COLO668 (cell line): ENCODE data around the gene GPATCH4.
"Not testable (repeated sequence)": the region's sequence is repeated elsewhere in the genome, so short reads cannot be mapped to it uniquely, and the experiment has no call there.

ENCODE experiments used
- DNase-seq: peaks from one replicate; lab custom pipeline; 2025; ENCODE audit not compliant: unreplicated experiment; lab: John Stamatoyannopoulos, UW

GPATCH4 gene

GRCh38 chr1:156581661-156582387 is 19.5 kb downstream of the GPATCH4 start:
- DNase-seq, result no peak

DNA sequence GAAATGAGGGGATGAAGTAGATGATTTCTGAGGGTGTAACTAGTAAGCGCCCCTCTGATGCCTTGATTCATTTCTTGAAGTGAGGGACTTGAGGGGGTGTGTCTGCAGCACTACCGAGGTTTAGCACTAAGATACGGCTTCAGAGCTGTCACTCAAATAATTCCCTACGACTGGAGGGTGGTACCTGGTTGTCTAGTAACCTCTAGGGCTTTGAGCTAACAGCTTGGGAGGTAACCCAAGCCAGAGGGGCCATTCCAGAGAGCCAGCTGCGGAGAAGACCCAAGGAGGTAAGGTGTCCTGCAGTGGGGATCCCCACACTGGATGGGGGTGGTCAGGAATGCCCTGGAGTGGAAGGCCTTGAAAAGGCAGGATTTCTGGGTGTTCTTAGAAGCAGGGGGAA is 21.8 kb downstream of the GPATCH4 start, which contains the start of gene TTC24:
Gene TTC24, plus strand, starts transcription at position 252 of the 400 bp plus-strand sequence. CDS start 1,642 bp downstream, outside the sequence.
- DNase-seq, result no peak

- no peak for DNase-seq
Observed at GRCh38 chr1:156578055-156578454, 23.2 kb downstream of the GPATCH4 start.

DNA sequence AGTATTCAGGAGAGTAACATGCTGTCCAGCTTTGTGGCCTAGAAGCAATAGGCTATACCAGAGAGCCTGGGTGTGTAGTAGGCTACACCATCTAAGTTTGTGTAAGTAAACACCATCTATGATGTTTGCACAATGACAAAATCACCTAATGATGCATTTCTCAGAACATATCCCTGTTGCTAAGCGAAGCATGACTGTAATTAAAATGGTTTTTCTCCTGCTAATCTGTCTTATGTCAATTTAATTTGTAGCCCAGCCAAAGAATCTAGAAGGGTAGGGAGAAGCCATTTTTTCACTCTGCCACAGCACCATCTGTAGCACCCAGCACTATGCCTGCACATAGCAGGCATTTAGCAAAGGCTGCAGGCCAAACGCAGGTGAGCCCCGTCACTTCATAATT is 23.7 kb downstream of the GPATCH4 start:
- DNase-seq, result no peak

DNA sequence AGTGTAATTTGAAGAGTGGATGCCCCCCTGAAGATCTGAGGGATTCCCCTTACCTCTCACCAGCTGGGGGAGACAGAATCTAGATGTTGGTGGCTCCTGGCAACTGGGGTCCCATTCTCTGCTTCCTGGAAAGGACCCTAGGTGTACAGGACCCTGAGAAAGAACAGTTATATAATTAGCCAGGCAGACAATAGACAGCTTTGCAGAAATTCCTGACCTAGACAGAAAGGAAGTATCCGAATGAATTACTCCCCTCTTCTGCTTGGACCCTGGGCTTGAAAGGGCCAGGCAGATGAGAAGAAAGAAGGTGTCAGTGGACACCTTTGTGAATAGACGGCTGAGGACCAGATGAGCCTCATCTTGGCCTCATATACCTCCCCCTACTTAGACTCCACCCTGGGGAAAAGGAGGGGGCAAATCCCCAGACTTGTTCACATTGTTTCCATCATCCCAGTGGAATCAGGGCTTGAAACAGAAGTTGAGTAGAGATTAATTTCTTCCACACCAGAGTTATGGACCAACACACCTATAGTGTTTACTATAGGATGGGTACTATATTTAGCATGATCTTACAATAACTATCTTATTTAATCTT is 27.1 kb downstream of the GPATCH4 start:
- DNase-seq, result no peak

DNA sequence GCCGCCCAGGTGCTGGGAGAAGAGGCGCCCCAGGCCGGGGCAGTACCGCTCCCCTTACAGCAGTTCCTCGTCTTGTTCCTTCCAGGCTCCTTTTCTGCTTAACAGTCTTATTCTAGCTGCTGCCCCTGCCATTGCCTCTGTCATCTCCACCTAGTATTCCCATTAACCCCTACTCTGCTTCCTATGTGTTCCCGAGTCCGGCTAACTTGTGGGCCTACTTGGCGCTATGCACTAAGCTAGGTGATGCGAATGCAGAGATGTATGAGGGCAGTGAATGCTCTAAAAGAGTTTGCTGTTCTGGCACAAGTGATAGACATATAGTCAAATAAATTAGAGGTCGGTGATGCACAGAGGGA is 28.6 kb downstream of the GPATCH4 start:
- DNase-seq, result no peak

GRCh38 chr1:156571919-156572662 is 29.2 kb downstream of the GPATCH4 start, which contains the start of gene IQGAP3:
TSS of gene IQGAP3 (minus strand) at chr1:156572565. CDS start at chr1:156572529, 36 bp downstream.
- DNase-seq, result peak; percentile 92

GRCh38 chr1:156571261-156571852 is 29.9 kb downstream of the GPATCH4 start:
- DNase-seq, result no peak

DNA sequence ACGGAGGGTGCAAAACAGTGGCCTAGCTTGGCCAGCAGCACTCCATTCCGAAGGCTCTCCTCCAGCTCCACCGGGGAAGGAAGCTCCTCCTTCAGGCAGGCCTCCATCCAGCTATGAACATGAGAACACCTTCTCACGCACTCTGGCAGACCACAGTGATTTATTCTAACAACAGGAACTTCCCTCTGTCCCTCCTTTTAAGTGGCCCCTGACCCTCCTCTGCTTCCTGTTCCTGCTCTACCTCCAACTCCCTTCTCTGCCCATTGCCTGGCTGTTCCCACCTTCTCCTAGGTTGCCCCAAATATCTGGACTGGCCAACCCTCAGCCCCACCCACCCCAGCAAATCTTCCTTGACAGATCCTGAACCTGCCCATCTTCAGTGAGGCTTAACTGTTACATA is 34.8 kb downstream of the GPATCH4 start:
- DNase-seq, result no peak

GRCh38 chr1:156565519-156565918 is 35.8 kb downstream of the GPATCH4 start:
- DNase-seq, result no peak

DNA sequence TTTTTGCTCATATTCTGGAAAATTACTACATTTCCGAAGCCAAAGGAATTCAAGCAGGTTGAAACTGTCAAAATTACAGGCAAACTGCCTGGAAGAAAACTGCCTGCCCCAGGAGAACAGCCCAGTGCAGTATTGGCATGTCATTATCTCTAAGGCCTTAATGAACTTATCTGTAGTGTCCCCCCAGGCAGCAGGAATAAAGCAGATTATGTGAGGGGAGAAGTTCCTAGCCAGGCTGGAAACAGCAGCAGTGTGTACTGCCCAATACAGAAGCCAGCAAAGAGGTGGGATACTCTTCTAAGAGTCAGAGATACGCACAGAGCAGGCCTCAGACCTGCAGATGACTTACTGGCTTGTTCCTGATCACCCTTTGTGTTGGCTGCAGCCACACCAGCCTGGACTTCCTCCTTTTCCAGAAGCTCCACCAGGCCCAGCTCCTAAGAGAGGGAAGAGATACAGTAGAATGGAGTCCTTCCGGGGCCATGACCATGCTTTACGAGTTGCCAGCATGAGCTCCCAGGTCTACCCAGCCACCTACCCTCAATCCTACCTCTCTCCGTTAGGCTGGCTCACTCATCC is 40.6 kb downstream of the GPATCH4 start:
- no peak for DNase-seq

DNA sequence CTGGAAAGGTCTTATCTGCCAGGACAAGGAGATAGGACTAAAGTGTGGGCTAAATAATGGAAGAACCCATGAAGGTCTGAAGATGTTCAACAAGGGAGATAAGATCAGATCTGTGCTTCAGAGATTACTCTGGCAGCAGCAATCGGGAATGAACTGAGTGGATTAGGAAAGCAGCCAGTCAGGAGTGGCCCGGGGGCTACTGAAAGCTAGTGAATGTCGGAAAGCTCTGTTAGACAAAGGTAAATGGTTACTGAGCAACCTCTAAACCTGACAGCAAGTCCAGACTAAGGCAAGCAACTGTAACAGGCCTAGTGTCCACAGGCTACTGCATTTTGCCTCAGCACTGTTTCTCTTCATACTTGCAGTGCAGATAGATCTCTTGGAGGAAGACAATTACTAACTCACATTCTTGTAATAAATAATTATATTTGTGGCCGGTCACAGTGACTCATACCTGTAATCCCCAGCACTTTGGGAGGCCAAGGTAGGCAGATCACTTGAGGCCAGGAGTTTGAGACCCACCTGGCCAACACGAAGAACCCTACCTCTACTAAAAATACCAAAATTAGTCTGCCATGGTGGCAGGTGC is 41.4 kb downstream of the GPATCH4 start:
- DNase-seq, result no peak

- DNase-seq, result no peak
Observed at GRCh38 chr1:156559086-156559796, 42.0 kb downstream of the GPATCH4 start.

DNA sequence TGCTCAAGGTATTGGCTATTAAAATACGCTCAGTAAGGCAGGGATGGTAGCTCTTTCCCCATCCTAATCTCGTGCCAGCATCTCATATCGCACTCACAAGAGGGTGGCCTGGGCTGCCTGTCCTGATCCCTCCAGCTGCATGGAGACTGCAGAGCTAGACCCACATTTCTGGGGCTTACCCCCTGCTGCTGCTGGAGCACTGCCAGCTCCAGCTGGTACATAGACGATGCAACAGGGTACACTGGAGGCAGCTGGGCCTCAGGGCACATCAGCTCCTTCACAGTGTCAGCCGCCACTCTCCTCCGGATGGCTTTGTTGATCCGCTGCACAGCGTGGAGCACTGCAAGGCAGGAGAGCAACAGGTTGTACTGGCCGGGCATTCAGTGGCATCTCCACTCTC is 44.9 kb downstream of the GPATCH4 start:
- DNase-seq, result peak; percentile 86

- DNase-seq, result no peak
Observed at GRCh38 chr1:156555715-156556114, 45.6 kb downstream of the GPATCH4 start.

DNA sequence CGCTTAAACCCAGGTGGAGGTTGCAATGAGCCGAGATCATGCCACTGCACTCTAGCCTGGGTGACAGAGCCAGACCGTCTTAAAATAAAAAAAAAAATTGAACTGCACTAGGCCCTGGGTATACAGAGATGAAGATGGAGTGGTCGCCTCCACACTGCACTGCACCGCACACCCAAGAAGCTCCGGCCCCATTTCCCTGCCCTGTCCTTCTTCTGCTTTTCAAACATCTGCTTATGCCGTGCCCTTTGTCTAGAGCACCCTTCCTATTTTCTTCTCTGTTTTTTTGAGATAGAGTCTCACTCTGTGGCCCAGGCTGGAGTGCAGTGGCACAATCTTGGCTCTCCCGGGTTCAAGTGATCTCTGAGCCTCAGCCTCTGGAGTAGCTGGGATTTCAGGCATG is 46.3 kb downstream of the GPATCH4 start:
- DNase-seq, result no peak

DNA sequence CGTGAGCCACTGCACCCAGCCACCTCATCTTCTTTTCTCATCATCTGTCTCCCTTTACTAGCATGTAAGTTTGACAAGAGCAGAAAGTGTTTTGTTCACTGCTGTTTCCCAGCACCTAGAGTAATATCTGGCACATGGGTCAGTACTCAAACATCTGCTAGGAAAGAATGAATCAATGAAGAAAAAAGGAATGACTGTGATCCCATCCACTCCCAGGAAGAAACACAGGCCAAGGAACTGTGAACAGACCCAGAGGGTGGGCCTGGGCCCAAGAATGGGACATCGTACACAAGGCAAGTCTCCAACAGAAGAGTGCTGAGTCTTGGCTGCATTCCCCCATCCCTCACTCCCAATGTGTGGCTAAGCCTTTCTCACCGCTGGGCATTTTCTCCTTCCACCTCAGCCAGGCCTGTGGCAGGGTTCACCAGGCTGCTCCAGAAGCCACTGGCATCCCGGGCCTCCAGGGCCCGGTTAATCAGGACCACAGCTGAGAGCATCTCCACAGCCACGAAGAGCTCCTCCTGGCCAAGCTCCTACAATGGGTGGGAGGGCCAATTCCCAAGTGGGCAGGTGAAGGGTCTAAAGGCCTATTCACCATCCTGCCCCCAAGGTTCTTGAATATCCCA is 47.3 kb downstream of the GPATCH4 start:
- DNase-seq, result no peak

GRCh38 chr1:156552937-156553336 is 48.3 kb downstream of the GPATCH4 start:
- DNase-seq, result not testable (repeated sequence)

GRCh38 chr1:156552518-156552917 is 48.8 kb downstream of the GPATCH4 start:
- no peak for DNase-seq

- DNase-seq, result no peak
Observed at GRCh38 chr1:156551869-156552268, 49.4 kb downstream of the GPATCH4 start.
